KMS-11 (cell line): ENCODE results near the gene PARVA.

Source experiments
- H2AFZ ChIP-seq: fragments of 200-600 bp; sonication (generic); 2 replicates; pipeline ENCODE4 v1.6.1; 2016; ENCODE audit warnings: antibody characterized with exemption, mixed run types, low read depth
- H3K27ac ChIP-seq: fragments of 200-600 bp; sonication (generic); 2 replicates; pipeline ENCODE4 v1.6.1; 2016; ENCODE audit warnings: mild to moderate bottlenecking, mixed run types
- H3K27me3 ChIP-seq: fragments of 200-600 bp; sonication (generic); 2 replicates; pipeline ENCODE4 v1.6.1; 2017; ENCODE audit warnings: mild to moderate bottlenecking, low read depth, mixed run types, moderate library complexity; ENCODE audit not compliant: insufficient read depth
- H3K36me3 ChIP-seq: fragments of 200-600 bp; sonication (generic); 2 replicates; pipeline ENCODE4 v1.6.1; 2017; ENCODE audit warnings: mild to moderate bottlenecking, mixed run types; ENCODE audit not compliant: insufficient read depth
- H3K4me1 ChIP-seq: fragments of 200-600 bp; sonication (generic); 2 replicates; pipeline ENCODE4 v1.6.1; 2016; ENCODE audit warnings: mild to moderate bottlenecking, low read depth, mixed run types; ENCODE audit not compliant: poor library complexity, severe bottlenecking
- H3K4me2 ChIP-seq: fragments of 200-600 bp; sonication (generic); 2 replicates; pipeline ENCODE4 v1.7.0; 2016; ENCODE audit warnings: mild to moderate bottlenecking, mixed run types
- H3K4me3 ChIP-seq: fragments of 200-600 bp; sonication (generic); IDR thresholded peaks from 2 replicates; pipeline ENCODE4 v1.6.1; 2017; ENCODE audit warnings: low read depth, low read length, mixed read lengths; ENCODE audit not compliant: insufficient read depth
- H3K79me2 ChIP-seq: fragments of 200-600 bp; sonication (generic); 2 replicates; pipeline ENCODE4 v1.6.1; 2016; ENCODE audit warnings: low read depth, mixed run types; ENCODE audit not compliant: insufficient read depth
- H3K9ac ChIP-seq: fragments of 200-600 bp; sonication (generic); 2 replicates; pipeline ENCODE4 v1.6.1; 2016; ENCODE audit warnings: mild to moderate bottlenecking, mixed run types
- H4K20me1 ChIP-seq: fragments of 200-600 bp; sonication (generic); 2 replicates; pipeline ENCODE4 v1.6.1; 2016; ENCODE audit warnings: mild to moderate bottlenecking, mixed run types; ENCODE audit not compliant: insufficient read depth
- CTCF ChIP-seq: fragments of 200-600 bp; sonication (generic); conservative IDR thresholded peaks from 2 replicates; pipeline ENCODE4 v1.6.1; 2017; ENCODE audit warnings: low read depth, mild to moderate bottlenecking, antibody characterized with exemption, low read length, moderate library complexity, mixed read lengths

The PARVA gene

GRCh38 chr11:12381875-12382274, 4.5 kb downstream of the PARVA start:
- Histone ChIP-seq H3K79me2 (no peaks in the 10 kb centered on the region), H4K20me1 (no peaks in the 10 kb centered on the region), H3K4me2 (no peak overlapping the region), H3K4me3 (no peak overlapping the region), H3K36me3 (no peaks in the 10 kb centered on the region), H3K9ac (no peak overlapping the region), H3K27ac (no peak overlapping the region), H2AFZ (no peak overlapping the region), H3K4me1 (no peaks in the 10 kb centered on the region), H3K27me3 (no peaks in the 10 kb centered on the region)
- no peak for TF ChIP-seq CTCF

- no peaks in the 10 kb centered on the region for H3K36me3 ChIP-seq
- H2AFZ ChIP-seq: no peak overlapping the region
- no peak for TF ChIP-seq CTCF
- no peak overlapping the region for H3K27ac ChIP-seq
- no peaks in the 10 kb centered on the region for H3K27me3 ChIP-seq
- no peak overlapping the region for H3K4me3 ChIP-seq
- no peak overlapping the region for H3K4me2 ChIP-seq
- no peaks in the 10 kb centered on the region for H3K4me1 ChIP-seq
- H3K79me2 ChIP-seq: no peaks in the 10 kb centered on the region
- H4K20me1 ChIP-seq: no peaks in the 10 kb centered on the region
- no peak overlapping the region for H3K9ac ChIP-seq
Observed at GRCh38 chr11:12382451-12382850, 5.1 kb downstream of the PARVA start.

GRCh38 chr11:12386309-12386708, 8.9 kb downstream of the PARVA start:
- Histone ChIP-seq H3K4me3 (no peak overlapping the region), H3K79me2 (no peaks in the 10 kb centered on the region), H3K9ac (no peak overlapping the region), H3K27me3 (no peaks in the 10 kb centered on the region), H3K4me2 (no peak overlapping the region), H3K36me3 (no peaks in the 10 kb centered on the region), H3K27ac (no peak overlapping the region), H2AFZ (no peak overlapping the region), H4K20me1 (no peaks in the 10 kb centered on the region), H3K4me1 (no peaks in the 10 kb centered on the region)
- no peak for TF ChIP-seq CTCF

GRCh38 chr11:12386745-12387144, 9.4 kb downstream of the PARVA start:
- no peak for TF ChIP-seq CTCF
- Histone ChIP-seq H3K27me3 (no peaks in the 10 kb centered on the region), H3K4me2 (no peak overlapping the region), H3K9ac (no peak overlapping the region), H3K36me3 (no peaks in the 10 kb centered on the region), H4K20me1 (no peaks in the 10 kb centered on the region), H3K27ac (no peak overlapping the region), H3K79me2 (no peaks in the 10 kb centered on the region), H2AFZ (no peak overlapping the region), H3K4me3 (no peak overlapping the region), H3K4me1 (no peaks in the 10 kb centered on the region)

GRCh38 chr11:12388173-12388572, 10.8 kb downstream of the PARVA start:
- H3K4me1 ChIP-seq: no peaks in the 10 kb centered on the region
- no peak overlapping the region for H3K4me3 ChIP-seq
- H3K36me3 ChIP-seq: no peaks in the 10 kb centered on the region
- no peak overlapping the region for H3K4me2 ChIP-seq
- no peaks in the 10 kb centered on the region for H3K79me2 ChIP-seq
- TF ChIP-seq CTCF: no peak
- H2AFZ ChIP-seq: no peak overlapping the region
- no peak overlapping the region for H3K27ac ChIP-seq
- H4K20me1 ChIP-seq: no peaks in the 10 kb centered on the region
- no peaks in the 10 kb centered on the region for H3K27me3 ChIP-seq
- no peak overlapping the region for H3K9ac ChIP-seq
